WTC11 (cell line): ENCODE measurements around the gene TEC. TPM values are rescaled to one million over a fixed set of nuclear protein-coding genes. Genes with fewer than 3 reads are reported as not detected.

ENCODE experiments used
- ATAC-seq: fragments of 200-7000 bp; cut with Tn5 transposase; 2 replicates; pipeline ENCODE4 v1.10.0; 2021; ENCODE audit warnings: mild to moderate bottlenecking, moderate library complexity
- CTCF ChIA-PET: fragments of 300-600 bp; sonication (Branson Sonifier 250); formaldehyde crosslinking; loops from one replicate; lab custom pipeline; 2021; ENCODE audit warnings: antibody characterized with exemption; lab: Charles Lee
- POLR2A ChIA-PET: fragments of 350-600 bp; sonication (Branson Sonifier 250); formaldehyde crosslinking; loops from one replicate; lab custom pipeline; 2021; ENCODE audit warnings: antibody characterized with exemption; lab: Charles Lee
- DNase-seq: peaks from one replicate; pipeline ENCODE4 v3.0.0; 2021; ENCODE audit warnings: low spot score
- H3K27ac Mint-ChIP-seq: 2 replicates; pipeline ENCODE4 v1.8.0; 2021; ENCODE audit warnings: mixed read lengths
- H3K27me3 Mint-ChIP-seq: 2 replicates; pipeline ENCODE4 v1.8.0; 2021; ENCODE audit warnings: low read depth, mild to moderate bottlenecking, moderate library complexity, mixed read lengths
- H3K36me3 Mint-ChIP-seq: 2 replicates; pipeline ENCODE4 v1.8.0; 2021; ENCODE audit warnings: mixed read lengths
- H3K4me1 Mint-ChIP-seq: 2 replicates; pipeline ENCODE4 v1.8.0; 2022; ENCODE audit warnings: mixed read lengths
- H3K4me3 Mint-ChIP-seq: 2 replicates; pipeline ENCODE4 v1.8.0; 2021; ENCODE audit warnings: mild to moderate bottlenecking, moderate library complexity, mixed read lengths
- H3K9me3 Mint-ChIP-seq: 2 replicates; pipeline ENCODE4 v1.8.0; 2021; ENCODE audit warnings: mixed read lengths
- NR1H2 ChIP-seq: sonication (generic); formaldehyde crosslinking; IDR thresholded peaks from 2 replicates; pipeline ENCODE4 v1.9.0; 2021; ENCODE audit warnings: mild to moderate bottlenecking, moderate library complexity, missing genetic modification reagents
- SP1 ChIP-seq: sonication (generic); formaldehyde crosslinking; conservative IDR thresholded peaks from 2 replicates; pipeline ENCODE4 v1.8.1; 2022; ENCODE audit warnings: missing genetic modification reagents
- TEAD1 ChIP-seq: sonication (generic); formaldehyde crosslinking; IDR thresholded peaks from 2 replicates; pipeline ENCODE4 v1.8.0; 2022; ENCODE audit warnings: mild to moderate bottlenecking, missing genetic modification reagents
- TP53 ChIP-seq: sonication (generic); formaldehyde crosslinking; IDR thresholded peaks from 2 replicates; pipeline ENCODE4 v1.8.1; 2023; ENCODE audit warnings: mild to moderate bottlenecking, missing genetic modification reagents
- ZNF121 ChIP-seq: sonication (generic); formaldehyde crosslinking; IDR thresholded peaks from 2 replicates; pipeline ENCODE4 v1.8.0; 2023; ENCODE audit warnings: missing genetic modification reagents
- ZNF263 ChIP-seq: sonication (generic); formaldehyde crosslinking; IDR thresholded peaks from 2 replicates; pipeline ENCODE4 v1.8.1; 2022; ENCODE audit warnings: low read depth, mild to moderate bottlenecking, moderate library complexity, missing genetic modification reagents
- ZNF317 ChIP-seq: sonication (generic); formaldehyde crosslinking; IDR thresholded peaks from 2 replicates; pipeline ENCODE4 v1.8.1; 2023; ENCODE audit warnings: low read depth, mild to moderate bottlenecking, moderate library complexity, missing genetic modification reagents, borderline replicate concordance
- ZNF423 ChIP-seq: fragments of 250-450 bp; sonication (Bioruptor Pico); IDR thresholded peaks from 2 replicates; pipeline ENCODE4 v2.1.2; 2022; ENCODE audit warnings: mild to moderate bottlenecking, moderate library complexity
- total RNA-seq: library from RNA; stranded (reverse); gene quantifications from 3 replicates; pipeline ENCODE4 v1.2.3, GENCODE V29; 2021
- TF ChIP-seq, protein P1 (sequence below): fragments of 250-450 bp; sonication (Bioruptor Pico); IDR thresholded peaks from 2 replicates; pipeline ENCODE4 v1.8.0; 2021; ENCODE audit warnings: mild to moderate bottlenecking
- TF ChIP-seq, protein P2 (sequence below): sonication (generic); formaldehyde crosslinking; IDR thresholded peaks from 2 replicates; pipeline ENCODE4 v1.8.0; 2022; ENCODE audit warnings: mild to moderate bottlenecking, missing genetic modification reagents
- TF ChIP-seq, protein P3 (sequence below): fragments of 250-450 bp; sonication (Bioruptor Pico); IDR thresholded peaks from 2 replicates; pipeline ENCODE4 v2.1.2; 2022; ENCODE audit warnings: mild to moderate bottlenecking, moderate library complexity
- TF ChIP-seq, protein P4 (sequence below): fragments of 200-600 bp; IDR thresholded peaks from 2 replicates; pipeline ENCODE4 v1.8.0; 2022; ENCODE audit warnings: antibody characterized with exemption
- TF ChIP-seq, protein P5 (sequence below): fragments of 250-450 bp; sonication (Bioruptor Pico); conservative IDR thresholded peaks from 2 replicates; pipeline ENCODE4 v1.9.0; 2021; ENCODE audit warnings: mild to moderate bottlenecking
- TF ChIP-seq, protein P6 (sequence below): sonication (generic); formaldehyde crosslinking; IDR thresholded peaks from 2 replicates; pipeline ENCODE4 v1.8.1; 2023; ENCODE audit warnings: mild to moderate bottlenecking, missing genetic modification reagents, borderline replicate concordance
- TF ChIP-seq, protein P7 (sequence below): sonication (generic); formaldehyde crosslinking; IDR thresholded peaks from 2 replicates; pipeline ENCODE4 v1.8.1; 2022; ENCODE audit warnings: low read depth, mild to moderate bottlenecking, moderate library complexity, missing genetic modification reagents, borderline replicate concordance

TEC gene
- total RNA-seq, 1 experiment from 2014 or later: 8.8 TPM

DNA sequence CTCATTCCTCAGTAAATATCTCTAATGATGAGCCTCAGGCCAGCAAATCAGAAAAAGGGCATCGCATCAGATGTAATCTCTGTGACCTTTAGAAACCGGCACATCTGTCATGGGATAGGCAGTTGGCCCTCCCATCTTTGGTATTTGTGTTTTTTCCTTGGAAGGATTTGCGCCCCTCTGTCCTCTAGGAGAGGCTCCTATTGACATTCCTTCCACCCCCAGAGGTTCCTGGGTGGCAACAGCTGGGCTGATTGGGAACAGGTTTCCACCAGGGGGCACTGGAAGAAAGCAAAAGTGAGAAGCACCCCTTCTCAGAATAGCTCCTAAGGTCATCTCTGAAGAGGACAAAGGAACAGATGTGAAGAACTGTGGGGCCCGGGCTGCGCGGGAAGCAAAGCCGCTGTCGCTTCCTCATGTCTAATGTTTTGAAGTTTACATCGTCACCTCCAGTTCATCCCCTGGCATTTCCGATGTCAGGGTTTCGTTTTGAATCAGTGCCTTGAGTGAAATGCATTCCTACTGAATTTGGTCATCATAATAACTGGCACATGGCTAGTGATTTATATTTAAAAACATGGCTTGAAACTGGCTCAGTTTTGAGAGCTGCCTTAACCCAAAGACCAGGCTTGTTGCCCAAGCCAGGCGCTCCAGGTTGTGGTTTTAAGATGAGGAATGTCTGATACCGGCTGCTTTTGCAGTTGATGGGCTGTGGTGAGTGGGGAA lies 141.8 kb downstream of the TEC start:
- ChIA-PET CTCF (interaction anchor here (0.6 to 3.6 kb wide), 37 partner anchors 8 to 491 kb away, joined by 3 to 37 read pairs (median 4); partner anchors contain the start of gene ZAR1), POLR2A (interaction anchor here (1.1 kb wide), 1 partner anchor 214 kb away, joined by 3 read pairs; no protein-coding TSS in a partner anchor)
- peak overlapping the region; percentile 97 for H3K27ac Mint-ChIP-seq
- ATAC-seq: peak; percentile 88
- TF ChIP-seq ZNF423 (CRISPR knock-in tag) (peak; percentile 69), NR1H2 (CRISPR knock-in tag) (no peak), ZNF317 (CRISPR knock-in tag) (peak; percentile 75)
- TF ChIP-seq, protein P1, sequence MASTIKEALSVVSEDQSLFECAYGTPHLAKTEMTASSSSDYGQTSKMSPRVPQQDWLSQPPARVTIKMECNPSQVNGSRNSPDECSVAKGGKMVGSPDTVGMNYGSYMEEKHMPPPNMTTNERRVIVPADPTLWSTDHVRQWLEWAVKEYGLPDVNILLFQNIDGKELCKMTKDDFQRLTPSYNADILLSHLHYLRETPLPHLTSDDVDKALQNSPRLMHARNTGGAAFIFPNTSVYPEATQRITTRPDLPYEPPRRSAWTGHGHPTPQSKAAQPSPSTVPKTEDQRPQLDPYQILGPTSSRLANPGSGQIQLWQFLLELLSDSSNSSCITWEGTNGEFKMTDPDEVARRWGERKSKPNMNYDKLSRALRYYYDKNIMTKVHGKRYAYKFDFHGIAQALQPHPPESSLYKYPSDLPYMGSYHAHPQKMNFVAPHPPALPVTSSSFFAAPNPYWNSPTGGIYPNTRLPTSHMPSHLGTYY (CRISPR knock-in tag): no peak
- TF ChIP-seq, protein P2, sequence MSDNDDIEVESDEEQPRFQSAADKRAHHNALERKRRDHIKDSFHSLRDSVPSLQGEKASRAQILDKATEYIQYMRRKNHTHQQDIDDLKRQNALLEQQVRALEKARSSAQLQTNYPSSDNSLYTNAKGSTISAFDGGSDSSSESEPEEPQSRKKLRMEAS: peak; percentile 25; the same call in 1 of the 2 replicates
- TF ChIP-seq, protein P3, sequence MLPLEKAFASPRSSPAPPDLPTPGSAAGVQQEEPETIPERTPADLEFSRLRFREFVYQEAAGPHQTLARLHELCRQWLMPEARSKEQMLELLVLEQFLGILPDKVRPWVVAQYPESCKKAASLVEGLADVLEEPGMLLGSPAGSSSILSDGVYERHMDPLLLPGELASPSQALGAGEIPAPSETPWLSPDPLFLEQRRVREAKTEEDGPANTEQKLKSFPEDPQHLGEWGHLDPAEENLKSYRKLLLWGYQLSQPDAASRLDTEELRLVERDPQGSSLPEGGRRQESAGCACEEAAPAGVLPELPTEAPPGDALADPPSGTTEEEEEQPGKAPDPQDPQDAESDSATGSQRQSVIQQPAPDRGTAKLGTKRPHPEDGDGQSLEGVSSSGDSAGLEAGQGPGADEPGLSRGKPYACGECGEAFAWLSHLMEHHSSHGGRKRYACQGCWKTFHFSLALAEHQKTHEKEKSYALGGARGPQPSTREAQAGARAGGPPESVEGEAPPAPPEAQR (CRISPR knock-in tag): peak; percentile 4; the same call in 1 of the 2 replicates
- TF ChIP-seq, protein P4, sequence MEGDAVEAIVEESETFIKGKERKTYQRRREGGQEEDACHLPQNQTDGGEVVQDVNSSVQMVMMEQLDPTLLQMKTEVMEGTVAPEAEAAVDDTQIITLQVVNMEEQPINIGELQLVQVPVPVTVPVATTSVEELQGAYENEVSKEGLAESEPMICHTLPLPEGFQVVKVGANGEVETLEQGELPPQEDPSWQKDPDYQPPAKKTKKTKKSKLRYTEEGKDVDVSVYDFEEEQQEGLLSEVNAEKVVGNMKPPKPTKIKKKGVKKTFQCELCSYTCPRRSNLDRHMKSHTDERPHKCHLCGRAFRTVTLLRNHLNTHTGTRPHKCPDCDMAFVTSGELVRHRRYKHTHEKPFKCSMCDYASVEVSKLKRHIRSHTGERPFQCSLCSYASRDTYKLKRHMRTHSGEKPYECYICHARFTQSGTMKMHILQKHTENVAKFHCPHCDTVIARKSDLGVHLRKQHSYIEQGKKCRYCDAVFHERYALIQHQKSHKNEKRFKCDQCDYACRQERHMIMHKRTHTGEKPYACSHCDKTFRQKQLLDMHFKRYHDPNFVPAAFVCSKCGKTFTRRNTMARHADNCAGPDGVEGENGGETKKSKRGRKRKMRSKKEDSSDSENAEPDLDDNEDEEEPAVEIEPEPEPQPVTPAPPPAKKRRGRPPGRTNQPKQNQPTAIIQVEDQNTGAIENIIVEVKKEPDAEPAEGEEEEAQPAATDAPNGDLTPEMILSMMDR: peak; percentile 59
- TF ChIP-seq, all 79 proteins: peak for 5
- H3K36me3 Mint-ChIP-seq: peaks cover 4% of the 10 kb centered on the region
- H3K27me3 Mint-ChIP-seq: peaks cover 3% of the 10 kb centered on the region; the same call in 1 of the 2 replicates
- DNase-seq: peak; percentile 87
- peak overlapping the region; percentile 45 for H3K4me3 Mint-ChIP-seq
- peaks cover 57% of the 10 kb centered on the region for H3K4me1 Mint-ChIP-seq
- 0 out of 2 replicates have a peak, but pooled peaks cover 3% of the 10 kb centered on the region for H3K9me3 Mint-ChIP-seq

DNA sequence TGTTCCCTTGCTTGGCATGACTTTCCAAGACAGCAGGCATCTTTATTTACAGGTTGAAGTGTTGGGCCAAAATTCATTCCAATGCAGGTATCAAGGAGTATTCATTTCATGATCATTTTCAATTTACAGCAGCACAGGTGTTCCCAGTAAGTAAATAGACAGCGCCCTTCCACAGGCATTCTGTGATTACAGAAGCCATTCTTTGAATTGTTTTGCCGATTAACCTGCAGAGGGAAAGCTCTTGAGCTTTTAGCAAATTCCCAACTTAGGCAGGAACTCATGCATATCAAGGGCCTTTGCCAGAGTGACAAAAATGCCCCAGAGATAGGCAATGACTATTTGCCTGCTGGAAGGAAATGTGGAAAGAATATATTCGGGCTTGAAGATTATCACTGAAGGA lies 142.4 kb downstream of the TEC start:
- DNase-seq: no peak
- ChIA-PET POLR2A (interaction anchor here (1.1 kb wide), 1 partner anchor 215 kb away, joined by 3 read pairs; no protein-coding TSS in a partner anchor), CTCF (interaction anchor here (0.5 to 3.6 kb wide), 32 partner anchors 9 to 492 kb away, joined by 3 to 37 read pairs (median 4); partner anchors contain the start of gene ZAR1)
- Mint-ChIP-seq H3K36me3 (peaks cover 4% of the 10 kb centered on the region), H3K27me3 (peaks cover 3% of the 10 kb centered on the region; the same call in 1 of the 2 replicates), H3K4me1 (peaks cover 57% of the 10 kb centered on the region), H3K4me3 (peak overlapping the region; percentile 45), H3K9me3 (0 out of 2 replicates have a peak, but pooled peaks cover 3% of the 10 kb centered on the region), H3K27ac (peak overlapping the region; percentile 97)
- peak; percentile 66 for ATAC-seq
- TF ChIP-seq TEAD1 (CRISPR knock-in tag) (peak; percentile 33; the same call in 1 of the 2 replicates), SP1 (CRISPR knock-in tag) (peak; percentile 51)
- TF ChIP-seq, protein P5, sequence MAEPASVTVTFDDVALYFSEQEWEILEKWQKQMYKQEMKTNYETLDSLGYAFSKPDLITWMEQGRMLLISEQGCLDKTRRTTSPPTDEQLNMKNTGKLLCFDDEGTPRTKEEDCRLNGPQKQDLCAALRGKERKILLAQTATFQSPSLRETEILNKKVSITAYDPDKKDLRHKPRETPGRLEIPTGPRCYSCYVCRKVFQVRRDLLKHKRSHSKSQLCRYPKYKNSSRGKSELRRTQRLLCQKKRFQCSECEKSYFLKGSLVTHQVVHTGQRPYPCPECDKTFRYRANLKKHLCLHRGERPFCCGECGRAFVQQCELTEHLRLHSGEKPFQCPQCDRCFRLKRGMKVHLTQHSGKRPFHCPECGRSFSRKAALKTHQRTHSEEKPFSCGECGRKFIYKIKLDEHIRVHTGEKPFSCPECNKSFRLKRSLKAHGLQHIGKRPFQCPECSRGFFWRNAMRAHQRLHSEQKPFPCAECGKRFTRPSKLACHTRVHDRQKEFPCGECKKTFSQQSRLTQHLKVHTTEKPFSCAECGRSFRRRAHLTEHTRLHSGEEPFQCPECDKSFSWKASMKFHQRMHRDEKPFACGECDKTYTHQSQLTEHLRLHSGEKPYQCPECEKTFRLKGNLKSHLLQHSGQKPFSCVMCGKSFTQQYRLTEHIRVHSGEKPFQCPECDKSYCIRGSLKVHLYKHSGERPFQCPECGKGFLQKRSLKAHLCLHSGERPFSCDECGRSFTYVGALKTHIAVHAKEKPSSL (CRISPR knock-in tag): no peak

DNA sequence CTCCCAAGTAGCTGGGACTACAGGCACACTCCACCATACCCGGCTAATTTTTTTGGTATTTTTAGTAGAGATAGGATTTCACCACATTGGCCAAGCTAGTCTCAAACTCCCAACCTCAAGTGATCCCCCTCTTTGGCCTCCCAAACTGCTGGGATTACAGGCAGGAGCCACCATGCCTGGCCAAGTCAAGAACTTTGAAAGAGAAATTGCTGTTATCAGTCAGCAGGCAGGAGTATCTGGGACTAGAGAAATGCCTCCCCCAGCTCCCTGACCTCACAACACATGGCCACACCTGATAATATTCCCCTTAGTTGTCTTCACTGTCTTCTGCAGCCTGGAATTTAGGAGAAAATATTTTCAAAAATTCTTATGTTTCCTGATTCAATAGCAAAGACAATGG lies 143.0 kb downstream of the TEC start:
- Mint-ChIP-seq H3K4me3 (peak overlapping the region; percentile 45; the same call in 1 of the 2 replicates), H3K36me3 (peaks cover 4% of the 10 kb centered on the region), H3K27ac (peak overlapping the region; percentile 97), H3K27me3 (peaks cover 3% of the 10 kb centered on the region; the same call in 1 of the 2 replicates), H3K9me3 (0 out of 2 replicates have a peak, but pooled peaks cover 3% of the 10 kb centered on the region), H3K4me1 (peaks cover 55% of the 10 kb centered on the region)
- CTCF ChIA-PET: interaction anchor here (0.8 to 3.6 kb wide), 16 partner anchors 10 to 420 kb away, joined by 3 to 37 read pairs (median 6); partner anchors contain the start of gene ZAR1
- DNase-seq (no peak), ATAC-seq (no peak)
- POLR2A ChIA-PET: no interaction called here
- TF ChIP-seq, protein P6, sequence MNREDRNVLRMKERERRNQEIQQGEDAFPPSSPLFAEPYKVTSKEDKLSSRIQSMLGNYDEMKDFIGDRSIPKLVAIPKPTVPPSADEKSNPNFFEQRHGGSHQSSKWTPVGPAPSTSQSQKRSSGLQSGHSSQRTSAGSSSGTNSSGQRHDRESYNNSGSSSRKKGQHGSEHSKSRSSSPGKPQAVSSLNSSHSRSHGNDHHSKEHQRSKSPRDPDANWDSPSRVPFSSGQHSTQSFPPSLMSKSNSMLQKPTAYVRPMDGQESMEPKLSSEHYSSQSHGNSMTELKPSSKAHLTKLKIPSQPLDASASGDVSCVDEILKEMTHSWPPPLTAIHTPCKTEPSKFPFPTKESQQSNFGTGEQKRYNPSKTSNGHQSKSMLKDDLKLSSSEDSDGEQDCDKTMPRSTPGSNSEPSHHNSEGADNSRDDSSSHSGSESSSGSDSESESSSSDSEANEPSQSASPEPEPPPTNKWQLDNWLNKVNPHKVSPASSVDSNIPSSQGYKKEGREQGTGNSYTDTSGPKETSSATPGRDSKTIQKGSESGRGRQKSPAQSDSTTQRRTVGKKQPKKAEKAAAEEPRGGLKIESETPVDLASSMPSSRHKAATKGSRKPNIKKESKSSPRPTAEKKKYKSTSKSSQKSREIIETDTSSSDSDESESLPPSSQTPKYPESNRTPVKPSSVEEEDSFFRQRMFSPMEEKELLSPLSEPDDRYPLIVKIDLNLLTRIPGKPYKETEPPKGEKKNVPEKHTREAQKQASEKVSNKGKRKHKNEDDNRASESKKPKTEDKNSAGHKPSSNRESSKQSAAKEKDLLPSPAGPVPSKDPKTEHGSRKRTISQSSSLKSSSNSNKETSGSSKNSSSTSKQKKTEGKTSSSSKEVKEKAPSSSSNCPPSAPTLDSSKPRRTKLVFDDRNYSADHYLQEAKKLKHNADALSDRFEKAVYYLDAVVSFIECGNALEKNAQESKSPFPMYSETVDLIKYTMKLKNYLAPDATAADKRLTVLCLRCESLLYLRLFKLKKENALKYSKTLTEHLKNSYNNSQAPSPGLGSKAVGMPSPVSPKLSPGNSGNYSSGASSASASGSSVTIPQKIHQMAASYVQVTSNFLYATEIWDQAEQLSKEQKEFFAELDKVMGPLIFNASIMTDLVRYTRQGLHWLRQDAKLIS (CRISPR knock-in tag): no peak
- TF ChIP-seq ZNF263 (no peak), ZNF121 (CRISPR knock-in tag) (no peak), TP53 (CRISPR knock-in tag) (no peak)
- TF ChIP-seq, protein P7, sequence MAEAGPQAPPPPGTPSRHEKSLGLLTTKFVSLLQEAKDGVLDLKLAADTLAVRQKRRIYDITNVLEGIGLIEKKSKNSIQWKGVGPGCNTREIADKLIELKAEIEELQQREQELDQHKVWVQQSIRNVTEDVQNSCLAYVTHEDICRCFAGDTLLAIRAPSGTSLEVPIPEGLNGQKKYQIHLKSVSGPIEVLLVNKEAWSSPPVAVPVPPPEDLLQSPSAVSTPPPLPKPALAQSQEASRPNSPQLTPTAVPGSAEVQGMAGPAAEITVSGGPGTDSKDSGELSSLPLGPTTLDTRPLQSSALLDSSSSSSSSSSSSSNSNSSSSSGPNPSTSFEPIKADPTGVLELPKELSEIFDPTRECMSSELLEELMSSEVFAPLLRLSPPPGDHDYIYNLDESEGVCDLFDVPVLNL (CRISPR knock-in tag): no peak
